GM12878 (cell line): Measurements from ENCODE around the gene RPL13A. TPM values are rescaled to one million over a fixed set of nuclear protein-coding genes. Genes with fewer than 3 reads are reported as not detected.

ENCODE experiments used
- ATAC-seq: fragments of 200-7000 bp; cut with Tn5 transposase; 3 replicates; pipeline ENCODE4 v1.9.1; 2020; ENCODE audit warnings: mild to moderate bottlenecking, moderate library complexity
- BruUV-seq: library from RNA; stranded (reverse); fragments of 400-500 nt; replicated peaks from 2 replicates; lab custom pipeline; 2021; lab: Mats Ljungman, UMichigan
- CTCF ChIA-PET: fragments of 300-600 bp; sonication (Branson Sonifier 250); formaldehyde crosslinking; extraction: SDS; loops from one replicate; lab custom pipeline; 2021; ENCODE audit warnings: inconsistent platforms; lab: Yijun Ruan, JAX
- POLR2A ChIA-PET: fragments of 350-600 bp; formaldehyde crosslinking; extraction: SDS; loops from one replicate; lab custom pipeline; 2021; ENCODE audit warnings: inconsistent platforms; lab: Charles Lee
- RAD21 ChIA-PET: fragments of 300-600 bp; sonication (Branson Sonifier 250); formaldehyde crosslinking; loops from one replicate; lab custom pipeline; 2023; ENCODE audit warnings: antibody characterized with exemption; ENCODE audit not compliant: unreplicated experiment; lab: Charles Lee
- SMC1A ChIA-PET: fragments of 300-600 bp; sonication (Branson Sonifier 250); formaldehyde crosslinking; loops from one replicate; lab custom pipeline; 2023; ENCODE audit not compliant: unreplicated experiment, uncharacterized antibody; lab: Charles Lee
- DNase-seq: peaks from one replicate; pipeline ENCODE4 v3.0.0-alpha.2; 2011; ENCODE audit warnings: low read depth, low spot score
- FAIRE-seq: peaks from 3 replicates; lab custom pipeline; 2011; peaks lifted over from hg19 to GRCh38; lab: Jason Lieb, UNC
- H2AFZ ChIP-seq: 2 replicates; pipeline ENCODE4 v1.6.0; 2011; ENCODE audit warnings: low read depth, low read length, control low read depth; ENCODE audit not compliant: control insufficient read depth
- H3K27ac ChIP-seq: 2 replicates; pipeline ENCODE4 v1.5.1; 2011; ENCODE audit warnings: control low read depth; ENCODE audit not compliant: control insufficient read depth, insufficient read depth
- H3K27me3 ChIP-seq, 2 experiments: replicated peaks in 1 of 2; 2 replicates each; pipeline versions ENCODE4 v1.6.0 to v1.6.1; 2011; ENCODE audit warnings: low read length in 1 of 2; ENCODE audit not compliant: control insufficient read depth in 2 of 2, insufficient read depth in 2 of 2
- H3K36me3 ChIP-seq, 2 experiments: 2 replicates each; pipeline ENCODE4 v1.5.1; 2011; ENCODE audit warnings: low read length in 1 of 2; ENCODE audit not compliant: control insufficient read depth in 2 of 2, insufficient read depth in 2 of 2
- H3K4me1 ChIP-seq: 2 replicates; pipeline ENCODE4 v1.6.1; 2011; ENCODE audit warnings: mild to moderate bottlenecking, low read length, moderate library complexity, mixed read lengths; ENCODE audit not compliant: control insufficient read depth, insufficient read depth
- H3K4me2 ChIP-seq: 2 replicates; pipeline ENCODE4 v1.6.0; 2011; ENCODE audit warnings: control low read depth; ENCODE audit not compliant: control insufficient read depth, insufficient read depth
- H3K4me3 ChIP-seq: fragments of 200-600 bp; sonication (generic); 2 replicates; pipeline ENCODE4 v1.5.1; 2016
- H3K79me2 ChIP-seq: 2 replicates; pipeline ENCODE4 v1.6.0; 2011; ENCODE audit warnings: low read length; ENCODE audit not compliant: control insufficient read depth, insufficient read depth
- H3K9ac ChIP-seq: 2 replicates; pipeline ENCODE4 v1.8.0; 2011; ENCODE audit warnings: low read length, control low read depth, mixed read lengths; ENCODE audit not compliant: control insufficient read depth, insufficient read depth
- H3K9me3 ChIP-seq: replicated peaks from 3 replicates; pipeline ENCODE4 v1.5.1; 2011; ENCODE audit warnings: mild to moderate bottlenecking, low read length; ENCODE audit not compliant: control insufficient read depth, insufficient read depth
- H4K20me1 ChIP-seq: 2 replicates; pipeline ENCODE4 v1.6.0; 2011; ENCODE audit not compliant: control insufficient read depth, insufficient read depth
- BACH1 ChIP-seq: fragments of 450-650 bp; IDR thresholded peaks from 2 replicates; pipeline ENCODE4 v1.6.1; 2017; ENCODE audit warnings: mild to moderate bottlenecking, borderline replicate concordance
- BCL3 ChIP-seq: IDR thresholded peaks from 2 replicates; pipeline ENCODE4 v1.6.1; 2011; ENCODE audit warnings: borderline replicate concordance, low read depth, mild to moderate bottlenecking, moderate library complexity, low read length; ENCODE audit not compliant: insufficient read depth, poor library complexity, severe bottlenecking
- CBFB ChIP-seq: IDR thresholded peaks from 2 replicates; pipeline ENCODE4 v1.6.1; 2016; ENCODE audit warnings: antibody characterized with exemption, low read depth
- FOXK2 ChIP-seq: fragments of 450-650 bp; IDR thresholded peaks from 2 replicates; pipeline ENCODE4 v1.6.1; 2017; ENCODE audit warnings: mild to moderate bottlenecking, moderate library complexity
- KAT2A ChIP-seq: conservative IDR thresholded peaks from 2 replicates; pipeline ENCODE4 v1.6.1; 2011; ENCODE audit warnings: low read depth, low read length; ENCODE audit not compliant: control insufficient read depth
- NR2C2 ChIP-seq: IDR thresholded peaks from 2 replicates; pipeline ENCODE4 v1.6.1; 2011; ENCODE audit warnings: borderline replicate concordance, low read depth; ENCODE audit not compliant: control insufficient read depth, insufficient read length
- SMAD1 ChIP-seq: fragments of 450-650 bp; IDR thresholded peaks from 2 replicates; pipeline ENCODE4 v1.6.1; 2018; ENCODE audit warnings: mild to moderate bottlenecking, low read depth; ENCODE audit not compliant: partially characterized antibody
- SP1 ChIP-seq: IDR thresholded peaks from one replicate; pipeline ENCODE4 v1.6.1; 2011; ENCODE audit warnings: low read depth, low read length
- ZBTB40 ChIP-seq: fragments of 450-650 bp; IDR thresholded peaks from 2 replicates; pipeline ENCODE4 v1.6.1; 2016; ENCODE audit warnings: mild to moderate bottlenecking, moderate library complexity, borderline replicate concordance
- ZNF207 ChIP-seq: fragments of 450-650 bp; IDR thresholded peaks from 2 replicates; pipeline ENCODE4 v1.6.1; 2014; ENCODE audit warnings: antibody characterized with exemption, mild to moderate bottlenecking, borderline replicate concordance
- whole genome bisulfite sequencing: methylation state at CpG from one replicate; pipeline ENCODE4 v1.1.6; 2016; ENCODE audit warnings: low lambda C conversion rate; ENCODE audit not compliant: insufficient replicate concordance, insufficient coverage; ENCODE audit errors: missing lambda C conversion rate; 5-methylcytosine and 5-hydroxymethylcytosine counted together
- in situ Hi-C: fragments of 300-500 bp; cut with MboI; formaldehyde crosslinking; loops from 9 replicates; pipeline ENCODE4 v1.14.3; 2018; ENCODE audit warnings: mixed read lengths
- intact Hi-C: fragments of 100-400 bp; cut with micrococcal nuclease; formaldehyde crosslinking; loops from one replicate; pipeline ENCODE4 v1.14.2; 2022; ENCODE audit not compliant: unreplicated experiment
- polyA plus RNA-seq, 11 experiments: library from polyadenylated mRNA; depleted of rRNA in 4 of 11; unstranded in 6 of 11; stranded (reverse) in 5 of 11; fragments of >200 nt; fragmentation: Nextera tagmentation in 4 of 11; fragmentation: Illumina TruSeq in 1 of 11; extraction: Ambion mirVana in 4 of 11; extraction: Trizol in 1 of 11; gene quantifications; 1 replicate in 1 of 11; 2 replicates in 10 of 11; pipeline versions ENCODE4 v1.2.1 to v1.2.3, GENCODE V29; 2011 to 2016; ENCODE audit warnings: inconsistent platforms in 2 of 11, missing spikeins in 2 of 11, low read depth in 1 of 11
- total RNA-seq, 4 experiments: library from RNA; depleted of rRNA in 3 of 4; stranded (reverse); fragments of >200 nt in 3 of 4; fragmentation: Illumina TruSeq in 1 of 4; extraction: Trizol in 1 of 4; gene quantifications; 2 replicates each; pipeline versions ENCODE4 v1.2.1 to v1.2.3, GENCODE V29; 2013 to 2021

Gene RPL13A
- total and polyA plus RNA-seq, 10 of the 15 experiments (the other 5 are each of a cell fraction or from before 2014, with no cell fraction given), result 1,426 to 8,961 (median 4,266) TPM

- TF ChIP-seq FOXK2 (no peak), CBFB (no peak), BACH1 (no peak), SMAD1 (no peak), BCL3 (no peak), NR2C2 (no peak), ZNF207 (no peak), SP1 (no peak), ZBTB40 (no peak), KAT2A (no peak)
- H3K4me1 ChIP-seq, result peaks cover 10% of the 10 kb centered on the region
- RAD21 ChIA-PET, result no interaction called here
- no peak overlapping the region for H3K27ac ChIP-seq
- no peak overlapping the region for H3K4me3 ChIP-seq
- H3K27me3 ChIP-seq, result peaks cover 2 to 4% of the 10 kb centered on the region in 2 experiments; a peak in 3 of 4 replicates
- H3K9me3 ChIP-seq, result no peaks in the 10 kb centered on the region
- H3K79me2 ChIP-seq, result no peaks in the 10 kb centered on the region
- H2AFZ ChIP-seq, result no peak overlapping the region
- no peak for ATAC-seq
- no TSS peak for BruUV-seq
- SMC1A ChIA-PET, result interaction anchor here (3.1 kb wide), 1 partner anchor 10 kb away, joined by 12 read pairs; no protein-coding TSS in a partner anchor
- no peaks in the 10 kb centered on the region for H4K20me1 ChIP-seq
- H3K9ac ChIP-seq, result no peak overlapping the region
- CTCF ChIA-PET, result interaction anchor here (1.9 to 3.5 kb wide), 2 partner anchors 10 to 34 kb away, joined by 6 to 20 read pairs; no protein-coding TSS in a partner anchor
- 72% methylated on average over 22 of the region's 22 CpGs for WGBS
- no peak overlapping the region for H3K4me2 ChIP-seq
- intact Hi-C loops (no loop called here), in situ Hi-C loops (no loop called here)
- POLR2A ChIA-PET, result interaction anchor here (0.6 kb wide), 1 partner anchor 27 kb away, joined by 3 read pairs; no protein-coding TSS in a partner anchor
- FAIRE-seq, result no peak
- H3K36me3 ChIP-seq, result no peaks in the 10 kb centered on the region
- DNase-seq, result no peak
Measured at GRCh38 chr19:49536921-49537462, 49.6 kb downstream of the RPL13A start.
